ENCODE results near the gene LRRTM3. TPM values are rescaled to one million over a fixed set of nuclear protein-coding genes. Genes with fewer than 3 reads are reported as not detected.

Gene LRRTM3
- total RNA-seq, 2 experiments from 2014 or later, result not detected

- no peak for ATAC-seq (ENCODE audit: low read depth)
- POLR2A ChIA-PET, result no interaction called here
Observed at GRCh38 chr10:67079126-67079525, 153.3 kb downstream of the LRRTM3 start.

GRCh38 chr10:67086327-67087134, 160.7 kb downstream of the LRRTM3 start:
- no peak overlapping the region for H3K4me3 Mint-ChIP-seq
- no peak overlapping the region for H3K27ac Mint-ChIP-seq
- H3K9me3 Mint-ChIP-seq, result no peaks in the 10 kb centered on the region
- POLR2A ChIA-PET, result no interaction called here
- no peaks in the 10 kb centered on the region for H3K36me3 Mint-ChIP-seq
- no peaks in the 10 kb centered on the region for H3K27me3 Mint-ChIP-seq
- no peak for ATAC-seq (ENCODE audit: low read depth)
- DNase-seq, result no peak
- no peaks in the 10 kb centered on the region for H3K4me1 Mint-ChIP-seq

More at GRCh38 chr10:67079126-67079525, 153.3 kb downstream of the LRRTM3 start:
- no peaks in the 10 kb centered on the region for H3K27me3 Mint-ChIP-seq
- no peaks in the 10 kb centered on the region for H3K36me3 Mint-ChIP-seq
- H3K27ac Mint-ChIP-seq, result no peak overlapping the region
- no peak overlapping the region for H3K4me3 Mint-ChIP-seq
- H3K4me1 Mint-ChIP-seq, result no peaks in the 10 kb centered on the region
- H3K9me3 Mint-ChIP-seq, result no peaks in the 10 kb centered on the region
- DNase-seq, result no peak

DNA sequence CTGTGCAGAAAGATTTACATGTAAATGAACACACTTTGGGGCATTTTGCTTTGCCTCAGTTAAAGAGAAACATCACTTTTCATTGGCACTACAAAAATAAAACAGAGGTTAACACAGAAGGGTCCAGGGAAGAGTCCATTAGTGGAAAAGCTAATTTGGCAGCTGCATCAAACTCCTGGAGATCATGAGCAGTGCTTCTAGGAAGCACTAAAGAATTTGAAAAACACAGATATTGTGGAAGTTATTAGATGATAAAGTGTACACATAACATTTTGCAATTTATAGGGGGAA, 161.2 kb downstream of the LRRTM3 start:
- H3K36me3 Mint-ChIP-seq, result no peaks in the 10 kb centered on the region
- no peaks in the 10 kb centered on the region for H3K9me3 Mint-ChIP-seq
- H3K27ac Mint-ChIP-seq, result no peak overlapping the region
- no peak overlapping the region for H3K4me3 Mint-ChIP-seq
- no peak for DNase-seq
- H3K27me3 Mint-ChIP-seq, result no peaks in the 10 kb centered on the region
- no peaks in the 10 kb centered on the region for H3K4me1 Mint-ChIP-seq
- ATAC-seq (ENCODE audit: low read depth), result no peak
- POLR2A ChIA-PET, result no interaction called here

DNA sequence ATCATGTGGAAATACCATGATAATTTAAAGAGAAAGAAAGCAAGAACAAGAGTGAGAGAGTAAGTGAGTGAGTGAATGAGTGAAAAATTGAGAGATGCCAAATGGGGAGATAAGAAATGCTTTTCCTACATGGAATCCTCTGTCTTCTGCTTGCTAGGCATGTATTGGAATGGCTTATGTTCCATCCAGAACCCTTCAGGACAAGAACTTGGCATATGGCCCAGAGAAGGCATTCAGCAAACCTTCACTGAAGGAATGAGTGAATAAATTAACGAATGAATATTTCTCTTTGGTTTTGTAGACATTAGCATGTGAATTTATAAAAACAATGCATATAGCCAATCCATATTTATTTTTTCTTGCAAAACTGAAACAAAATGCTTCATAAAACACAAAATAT, 162.2 kb downstream of the LRRTM3 start:
- Mint-ChIP-seq H3K27ac (no peak overlapping the region), H3K4me1 (no peaks in the 10 kb centered on the region), H3K9me3 (no peaks in the 10 kb centered on the region), H3K27me3 (no peaks in the 10 kb centered on the region), H3K36me3 (no peaks in the 10 kb centered on the region), H3K4me3 (no peak overlapping the region)
- no peak for DNase-seq
- ATAC-seq (ENCODE audit: low read depth), result no peak
- POLR2A ChIA-PET, result no interaction called here

DNA sequence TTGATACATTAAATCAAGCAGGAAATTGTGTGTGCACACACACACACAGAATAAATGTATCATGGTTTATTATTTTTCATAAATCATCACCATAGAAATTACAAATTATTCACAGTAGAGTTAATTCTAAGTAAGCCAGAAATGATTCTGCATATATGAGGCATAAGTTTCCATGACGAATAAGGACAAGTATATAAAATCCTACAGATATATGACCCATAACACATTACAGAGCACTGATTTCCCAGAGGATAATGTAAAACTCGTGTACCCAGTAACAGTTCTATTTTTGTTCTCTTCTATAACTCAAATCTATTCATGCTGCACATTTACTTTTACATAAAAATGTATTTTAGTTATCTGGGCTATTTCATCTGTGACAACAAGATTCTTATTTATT, 169.7 kb downstream of the LRRTM3 start:
- Mint-ChIP-seq H3K9me3 (no peaks in the 10 kb centered on the region), H3K27ac (no peak overlapping the region), H3K36me3 (no peaks in the 10 kb centered on the region), H3K4me3 (no peak overlapping the region), H3K27me3 (no peaks in the 10 kb centered on the region), H3K4me1 (no peaks in the 10 kb centered on the region)
- no peak for DNase-seq
- ATAC-seq (ENCODE audit: low read depth), result no peak
- POLR2A ChIA-PET, result no interaction called here

DNA sequence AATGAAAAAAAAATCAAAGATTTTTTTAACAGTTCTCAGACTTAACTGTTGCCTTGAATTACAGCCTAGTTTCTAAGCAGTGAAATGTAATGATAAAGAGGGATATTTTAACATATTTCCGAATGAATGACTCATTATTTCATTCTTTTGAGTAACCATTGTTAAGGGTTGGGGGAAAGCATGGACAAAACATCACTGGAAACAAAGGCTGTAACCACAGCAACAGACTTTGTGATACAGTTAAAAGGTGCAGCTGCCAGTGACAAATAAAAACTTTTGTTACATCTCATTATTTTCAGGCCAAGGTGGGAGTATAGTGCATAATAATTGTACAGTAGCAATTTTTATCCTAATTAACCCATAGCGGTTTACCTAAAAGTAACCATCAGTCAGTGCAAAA, 172.6 kb downstream of the LRRTM3 start:
- Mint-ChIP-seq H3K27ac (no peak overlapping the region), H3K4me3 (no peak overlapping the region), H3K9me3 (no peaks in the 10 kb centered on the region), H3K27me3 (no peaks in the 10 kb centered on the region), H3K4me1 (no peaks in the 10 kb centered on the region), H3K36me3 (no peaks in the 10 kb centered on the region)
- POLR2A ChIA-PET, result no interaction called here
- no peak for DNase-seq
- ATAC-seq (ENCODE audit: low read depth), result no peak

DNA sequence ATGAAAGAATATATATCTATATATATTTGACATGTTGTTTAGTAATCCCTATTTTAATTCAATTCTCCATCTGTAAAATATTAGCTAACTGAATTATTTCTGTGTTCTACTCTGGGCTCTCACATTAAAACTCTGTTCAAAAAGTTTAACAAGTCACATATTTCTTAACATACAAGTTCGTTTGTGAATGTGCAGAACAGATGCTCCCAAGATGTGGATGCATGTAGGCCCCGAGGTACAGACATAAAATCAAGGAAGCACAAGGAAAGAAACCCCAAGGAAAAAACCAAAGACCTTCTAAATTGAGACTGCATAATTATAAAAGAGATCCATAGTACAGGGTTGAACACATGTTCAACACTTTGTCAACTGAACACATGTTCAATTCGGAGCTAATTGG, 175.1 kb downstream of the LRRTM3 start:
- POLR2A ChIA-PET, result no interaction called here
- H3K27ac Mint-ChIP-seq, result no peak overlapping the region
- H3K36me3 Mint-ChIP-seq, result no peaks in the 10 kb centered on the region
- no peak overlapping the region for H3K4me3 Mint-ChIP-seq
- DNase-seq, result no peak
- no peaks in the 10 kb centered on the region for H3K4me1 Mint-ChIP-seq
- no peak for ATAC-seq (ENCODE audit: low read depth)
- H3K27me3 Mint-ChIP-seq, result no peaks in the 10 kb centered on the region
- H3K9me3 Mint-ChIP-seq, result no peaks in the 10 kb centered on the region

DNA sequence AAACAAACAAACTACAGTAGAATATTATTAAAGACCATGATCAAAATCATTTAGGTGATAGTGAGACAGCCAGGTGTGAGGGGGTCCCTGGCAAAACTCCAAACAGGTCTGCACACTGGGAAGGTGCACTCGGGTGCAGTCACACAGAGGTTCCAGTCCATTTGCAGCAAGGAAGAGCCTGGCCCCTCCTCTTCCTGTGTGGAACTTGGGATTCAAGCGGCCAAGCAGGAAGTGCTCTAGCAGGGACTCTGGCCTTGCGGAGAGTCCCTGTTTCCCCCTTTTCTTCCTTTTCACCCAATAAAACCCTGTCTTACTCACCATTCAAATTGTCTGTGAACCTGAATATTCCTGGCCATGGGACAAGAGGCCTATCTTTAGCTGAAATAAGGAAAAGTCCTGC, 181.8 kb downstream of the LRRTM3 start:
- no peak overlapping the region for H3K4me3 Mint-ChIP-seq
- H3K27ac Mint-ChIP-seq, result no peak overlapping the region
- POLR2A ChIA-PET, result no interaction called here
- DNase-seq (no peak), ATAC-seq (ENCODE audit: low read depth) (no peak)
- no peaks in the 10 kb centered on the region for H3K9me3 Mint-ChIP-seq
- H3K27me3 Mint-ChIP-seq, result no peaks in the 10 kb centered on the region
- no peaks in the 10 kb centered on the region for H3K4me1 Mint-ChIP-seq
- no peaks in the 10 kb centered on the region for H3K36me3 Mint-ChIP-seq

- POLR2A ChIA-PET, result no interaction called here
- H3K27ac Mint-ChIP-seq, result no peak overlapping the region
- no peaks in the 10 kb centered on the region for H3K36me3 Mint-ChIP-seq
- no peaks in the 10 kb centered on the region for H3K27me3 Mint-ChIP-seq
- DNase-seq (no peak), ATAC-seq (ENCODE audit: low read depth) (no peak)
- H3K9me3 Mint-ChIP-seq, result no peaks in the 10 kb centered on the region
- H3K4me1 Mint-ChIP-seq, result no peaks in the 10 kb centered on the region
- no peak overlapping the region for H3K4me3 Mint-ChIP-seq
Observed at GRCh38 chr10:67110286-67110685, 184.4 kb downstream of the LRRTM3 start.

DNA sequence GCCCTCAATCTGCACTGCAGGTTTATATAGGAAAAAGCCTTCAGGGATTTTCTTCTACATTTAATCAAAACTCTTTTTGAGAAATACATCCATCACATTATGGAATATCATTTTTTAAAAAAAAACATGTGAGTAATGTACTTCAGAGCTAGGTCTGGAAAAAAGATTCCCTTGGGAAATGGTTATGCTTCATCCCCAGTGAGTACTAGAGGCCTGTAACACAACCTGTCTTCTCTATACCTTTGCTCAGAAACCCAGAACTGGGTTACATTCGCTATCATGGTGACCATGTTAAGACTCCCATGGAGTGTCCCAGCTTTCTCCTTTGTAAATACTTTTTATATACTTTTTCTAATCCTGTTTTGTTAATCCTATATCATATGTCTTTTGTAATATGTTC, 186.9 kb downstream of the LRRTM3 start:
- H3K4me3 Mint-ChIP-seq, result no peak overlapping the region
- POLR2A ChIA-PET, result no interaction called here
- ATAC-seq (ENCODE audit: low read depth) (no peak), DNase-seq (no peak)
- no peaks in the 10 kb centered on the region for H3K36me3 Mint-ChIP-seq
- no peaks in the 10 kb centered on the region for H3K4me1 Mint-ChIP-seq
- H3K27me3 Mint-ChIP-seq, result no peaks in the 10 kb centered on the region
- no peak overlapping the region for H3K27ac Mint-ChIP-seq
- H3K9me3 Mint-ChIP-seq, result no peaks in the 10 kb centered on the region

DNA sequence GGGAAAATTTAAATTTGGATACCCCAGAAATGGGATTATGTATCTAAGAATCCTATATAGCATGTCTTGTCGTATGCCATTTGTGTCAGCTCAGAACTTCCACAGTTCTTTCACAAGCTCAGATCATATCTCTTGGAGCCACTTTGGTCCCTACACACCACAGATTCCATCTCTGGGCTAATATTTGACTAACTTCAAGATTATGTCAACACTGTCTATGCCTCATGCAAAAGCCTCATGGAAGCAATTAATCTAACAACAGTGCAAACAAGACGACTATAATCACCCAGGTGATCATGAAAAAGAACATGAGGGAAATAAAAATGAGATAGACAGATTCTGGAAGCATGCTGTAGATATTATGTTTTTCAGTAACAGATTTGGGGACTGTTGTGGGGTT, 189.1 kb downstream of the LRRTM3 start:
- POLR2A ChIA-PET, result no interaction called here
- Mint-ChIP-seq H3K4me1 (no peaks in the 10 kb centered on the region), H3K27ac (no peak overlapping the region), H3K9me3 (no peaks in the 10 kb centered on the region), H3K27me3 (no peaks in the 10 kb centered on the region), H3K36me3 (no peaks in the 10 kb centered on the region), H3K4me3 (no peak overlapping the region)
- DNase-seq, result no peak
- no peak for ATAC-seq (ENCODE audit: low read depth)

GRCh38 chr10:67115972-67116371, 190.1 kb downstream of the LRRTM3 start:
- Mint-ChIP-seq H3K27me3 (no peaks in the 10 kb centered on the region), H3K36me3 (no peaks in the 10 kb centered on the region)

DNA sequence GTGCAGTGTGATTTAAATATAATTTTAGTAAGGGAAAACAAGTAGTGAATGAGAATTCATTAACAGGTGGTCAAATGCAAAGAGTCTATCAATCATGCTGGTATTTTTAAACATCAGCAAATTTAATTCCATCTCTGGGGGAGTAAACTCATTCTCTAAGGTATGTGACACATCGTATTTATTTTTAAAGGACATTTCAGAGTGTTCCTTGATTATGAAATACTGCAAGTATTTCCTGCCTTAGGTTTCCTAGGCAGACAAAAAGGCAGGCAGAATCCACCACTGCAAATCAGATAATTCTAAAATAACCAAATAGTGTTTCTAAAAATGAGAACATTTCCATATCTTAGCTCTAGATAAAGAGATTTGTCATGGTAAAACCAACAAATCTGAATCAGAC, 193.8 kb downstream of the LRRTM3 start:
- no peaks in the 10 kb centered on the region for H3K36me3 Mint-ChIP-seq
- no peak overlapping the region for H3K4me3 Mint-ChIP-seq
- no peaks in the 10 kb centered on the region for H3K27me3 Mint-ChIP-seq
- no peak for DNase-seq
- H3K27ac Mint-ChIP-seq, result no peak overlapping the region
- no peaks in the 10 kb centered on the region for H3K4me1 Mint-ChIP-seq
- no peak for ATAC-seq (ENCODE audit: low read depth)
- POLR2A ChIA-PET, result no interaction called here
- H3K9me3 Mint-ChIP-seq, result no peaks in the 10 kb centered on the region

More at GRCh38 chr10:67115972-67116371, 190.1 kb downstream of the LRRTM3 start:
- H3K9me3 Mint-ChIP-seq, result no peaks in the 10 kb centered on the region
- ATAC-seq (ENCODE audit: low read depth) (no peak), DNase-seq (no peak)
- H3K4me3 Mint-ChIP-seq, result no peak overlapping the region
- POLR2A ChIA-PET, result no interaction called here
- H3K4me1 Mint-ChIP-seq, result no peaks in the 10 kb centered on the region
- H3K27ac Mint-ChIP-seq, result no peak overlapping the region

DNA sequence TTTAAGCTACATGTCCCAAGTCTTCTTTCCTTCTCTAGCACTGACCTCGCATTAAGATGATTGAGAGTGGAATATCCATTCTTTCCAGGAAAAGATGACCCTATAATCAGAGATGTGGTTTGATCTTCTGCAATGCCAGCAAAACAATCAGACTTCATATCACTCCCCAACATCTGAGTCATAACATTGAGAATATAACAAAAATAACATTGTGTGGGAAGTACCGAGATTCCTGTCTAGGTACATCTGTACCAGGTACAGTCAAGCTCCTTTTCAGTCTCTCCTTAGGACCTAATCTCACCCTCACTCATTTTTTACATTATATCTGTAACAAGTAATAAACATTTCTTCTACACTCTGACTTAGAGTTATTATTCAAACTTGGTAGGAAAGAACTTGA, 201.6 kb downstream of the LRRTM3 start:
- ATAC-seq (ENCODE audit: low read depth), result no peak
- Mint-ChIP-seq H3K9me3 (no peaks in the 10 kb centered on the region), H3K4me3 (no peak overlapping the region), H3K4me1 (no peaks in the 10 kb centered on the region), H3K36me3 (no peaks in the 10 kb centered on the region), H3K27ac (no peak overlapping the region), H3K27me3 (no peaks in the 10 kb centered on the region)
- no peak for DNase-seq
- POLR2A ChIA-PET, result no interaction called here

GRCh38 chr10:67140641-67141040, 214.8 kb downstream of the LRRTM3 start:
- H3K4me1 Mint-ChIP-seq, result no peaks in the 10 kb centered on the region
- no peak overlapping the region for H3K27ac Mint-ChIP-seq
- H3K4me3 Mint-ChIP-seq, result no peak overlapping the region
- no peaks in the 10 kb centered on the region for H3K36me3 Mint-ChIP-seq
- H3K9me3 Mint-ChIP-seq, result peaks cover 2% of the 10 kb centered on the region
- ATAC-seq (ENCODE audit: low read depth) (no peak), DNase-seq (no peak)
- H3K27me3 Mint-ChIP-seq, result no peaks in the 10 kb centered on the region
- POLR2A ChIA-PET, result no interaction called here
